ENCODE data around the gene CDHR4.
"Not testable (repeated sequence)": the region's sequence is repeated elsewhere in the genome, so short reads cannot be mapped to it uniquely, and the experiment has no call there.

The CDHR4 gene

GRCh38 chr3:49780080-49780974, 19.3 kb downstream of the CDHR4 start:
- peak; percentile 52 for DNase-seq (ENCODE audit: low read depth)

- no peak for DNase-seq (ENCODE audit: low read depth)
Observed at GRCh38 chr3:49779358-49780079, 20.2 kb downstream of the CDHR4 start.

GRCh38 chr3:49776101-49776500, 23.6 kb downstream of the CDHR4 start:
- not testable (repeated sequence) for DNase-seq (ENCODE audit: low read depth)

- no peak for DNase-seq (ENCODE audit: low read depth)
Observed at GRCh38 chr3:49775538-49775937, 24.1 kb downstream of the CDHR4 start.

GRCh38 chr3:49772703-49773102, 27.0 kb downstream of the CDHR4 start:
- DNase-seq (ENCODE audit: low read depth): no peak

GRCh38 chr3:49771340-49771938, 28.2 kb downstream of the CDHR4 start:
- no peak for DNase-seq (ENCODE audit: low read depth)

- DNase-seq (ENCODE audit: low read depth): no peak
Observed at GRCh38 chr3:49769926-49770325, 29.7 kb downstream of the CDHR4 start.

- no peak for DNase-seq (ENCODE audit: low read depth)
Observed at GRCh38 chr3:49769286-49769915, 30.3 kb downstream of the CDHR4 start.

- DNase-seq (ENCODE audit: low read depth): no peak
Observed at GRCh38 chr3:49763981-49764380, 35.7 kb downstream of the CDHR4 start.

GRCh38 chr3:49761661-49762060, 38.0 kb downstream of the CDHR4 start:
- peak; percentile 61 for DNase-seq (ENCODE audit: low read depth)

- peak; percentile 69 for DNase-seq (ENCODE audit: low read depth)
Observed at GRCh38 chr3:49759226-49759625, 40.4 kb downstream of the CDHR4 start.

GRCh38 chr3:49757197-49757596, 42.5 kb downstream of the CDHR4 start:
- no peak for DNase-seq (ENCODE audit: low read depth)

GRCh38 chr3:49756036-49756435, 43.6 kb downstream of the CDHR4 start:
- DNase-seq (ENCODE audit: low read depth): no peak

- no peak for DNase-seq (ENCODE audit: low read depth)
Observed at GRCh38 chr3:49754536-49754935, 45.1 kb downstream of the CDHR4 start.

GRCh38 chr3:49751501-49751900, 48.2 kb downstream of the CDHR4 start:
- no peak for DNase-seq (ENCODE audit: low read depth)

- DNase-seq (ENCODE audit: low read depth): no peak
Observed at GRCh38 chr3:49750056-49750455, 49.6 kb downstream of the CDHR4 start.

- DNase-seq (ENCODE audit: low read depth): not testable (repeated sequence)
Observed at GRCh38 chr3:49748874-49749273, 50.8 kb downstream of the CDHR4 start.

GRCh38 chr3:49747792-49748480, 51.7 kb downstream of the CDHR4 start:
- peak; percentile 86 for DNase-seq (ENCODE audit: low read depth)

GRCh38 chr3:49745986-49746385, 53.7 kb downstream of the CDHR4 start:
- peak; percentile 17 for DNase-seq (ENCODE audit: low read depth)

All from amniotic epithelial cell (primary cell).